Gastrocnemius medialis (tissue), 4 donors: ENCODE data around the gene TMEM50B. TPM values are rescaled to one million over a fixed set of nuclear protein-coding genes. Genes with fewer than 3 reads are reported as not detected.

Experiments used
- ATAC-seq, 2 donors: fragments of 150-250 bp; one replicate each; pipeline ENCODE4 v1.9.1; 2016
- DNase-seq, 2 donors: peaks; one replicate each; pipeline ENCODE4 v3.0.0-alpha.2; 2019
- H3K27ac ChIP-seq, 4 donors: fragments of 200-600 bp; sonication (generic); 1 replicate in 1 of 4; 2 replicates in 3 of 4; pipeline ENCODE4 v1.5.1; 2016 to 2018; ENCODE audit warnings: mild to moderate bottlenecking in 2 of 4, moderate library complexity in 1 of 4
- H3K27me3 ChIP-seq, 3 donors: fragments of 200-600 bp; sonication (generic) in 2 of 3; 1 replicate in 1 of 3; 2 replicates in 2 of 3; pipeline versions ENCODE4 v1.5.1 to v1.6.0; 2016 to 2019; ENCODE audit warnings: mild to moderate bottlenecking in 1 of 3, moderate library complexity in 1 of 3
- H3K36me3 ChIP-seq, 2 donors: fragments of 200-600 bp; sonication (generic) in 1 of 2; one replicate each; pipeline ENCODE4 v1.5.1; 2017 to 2018
- H3K4me1 ChIP-seq, 2 donors: fragments of 200-600 bp; sonication (generic) in 1 of 2; one replicate each; pipeline ENCODE4 v1.5.1; 2016 to 2017; ENCODE audit warnings: mild to moderate bottlenecking in 2 of 2
- H3K4me3 ChIP-seq, 4 donors: fragments of 200-600 bp; sonication (generic) in 3 of 4; 1 replicate in 1 of 4; 2 replicates in 3 of 4; pipeline ENCODE4 v1.5.1; 2016 to 2019; ENCODE audit warnings: mild to moderate bottlenecking in 2 of 4
- H3K9me3 ChIP-seq, 3 donors: fragments of 200-600 bp; sonication (generic) in 2 of 3; 1 replicate in 1 of 3; 2 replicates in 2 of 3; pipeline ENCODE4 v1.5.1; 2016 to 2019
- CTCF ChIP-seq, 5 experiments: fragments of 450-650 bp in 3 of 5; fragments of 200-600 bp in 2 of 5; sonication (generic) in 2 of 5; IDR thresholded peaks in 4 of 5; conservative IDR thresholded peaks in 1 of 5; 1 replicate in 4 of 5; 2 replicates in 1 of 5; pipeline ENCODE4 v1.5.1; 2016 to 2019; ENCODE audit warnings: antibody characterized with exemption in 5 of 5, mild to moderate bottlenecking in 3 of 5, moderate library complexity in 3 of 5
- POLR2A ChIP-seq, 2 donors: fragments of 450-650 bp; IDR thresholded peaks; one replicate each; pipeline ENCODE4 v1.6.1; 2017; ENCODE audit warnings: antibody characterized with exemption in 2 of 2, mild to moderate bottlenecking in 2 of 2, moderate library complexity in 2 of 2
- in situ Hi-C, 4 donors: fragments of 200-750 bp; cut with MboI; loops; one replicate each; pipeline versions ENCODE4 v1.15.0 to v1.8.0; 2017; ENCODE audit warnings: low sequenced_read_pairs in 4 of 4
- intact Hi-C: fragments of 100-400 bp; cut with DNase I; formaldehyde crosslinking; loops from one replicate; pipeline ENCODE4 v1.15.1; 2023; ENCODE audit warnings: low total_unique reads
- total RNA-seq, 4 donors: library from RNA; depleted of rRNA; stranded (reverse); fragments of >200 nt; gene quantifications; one replicate each; pipeline versions ENCODE4 v1.1.0 to v1.2.3, GENCODE V29; 2016

Gene TMEM50B
- total RNA-seq = 10 to 100 TPM; 33.2 to 47.1 (median 44.6) TPM

GRCh38 chr21:33479679-33480480 lies at the start of gene TMEM50B:
TSS of gene TMEM50B (minus strand) at chr21:33479974. CDS start at chr21:33468885, 11,089 bp downstream.
- Histone ChIP-seq H3K36me3 (no peaks in the 10 kb centered on the region), H3K9me3 (no peaks in the 10 kb centered on the region), H3K4me1 (peaks cover 13 to 14% of the 10 kb centered on the region in 2 donors), H3K27ac (peak within 1 kb of the TSS; percentile 88 to 98 (median 94)), H3K27me3 (no peaks in the 10 kb centered on the region), H3K4me3 (peak within 1 kb of the TSS; percentile 74 to 99 (median 88))
- TF ChIP-seq CTCF (IDR thresholded peaks at IDR 0.05 in 4 of 5, conservative IDR thresholded peaks at IDR 0.05 in 1 of 5) = peak; percentile 44 to 68 (median 52)
- peak; percentile 94 to 97 for TF ChIP-seq POLR2A (IDR thresholded peaks at IDR 0.05)
- DNase-seq = peak; percentile 94 to 95
- peak; percentile 90 to 91 for ATAC-seq
- in situ Hi-C loops = no loop called here
- intact Hi-C loops = loop anchor here (1.0 kb wide), 2 partner anchors 11 to 63 kb away; partner anchors contain the start of genes DNAJC28 and SON

DNA sequence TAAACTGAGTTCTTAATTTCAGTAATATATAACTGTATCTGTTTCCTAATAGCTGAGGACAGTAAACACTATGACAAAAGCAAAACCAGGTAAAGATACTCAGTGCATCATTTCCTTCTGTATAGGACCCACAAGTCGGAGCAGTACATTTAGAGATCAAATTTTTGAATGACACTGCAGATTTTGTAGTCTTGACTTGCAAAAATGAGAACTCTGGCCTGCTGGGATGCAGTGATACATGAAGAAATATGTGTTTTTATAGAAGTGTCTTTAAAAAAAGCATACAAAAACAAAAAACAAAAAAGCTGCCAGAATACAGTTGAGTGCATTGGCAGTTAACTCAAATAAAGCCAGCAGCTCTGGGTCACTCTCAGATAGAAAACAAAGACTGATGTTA lies 43.2 kb upstream of the TMEM50B start:
- peaks cover 0 to 63% of the 10 kb centered on the region in 2 donors for H3K36me3 ChIP-seq
- no peak overlapping the region for H3K4me3 ChIP-seq
- no peak for ATAC-seq
- H3K9me3 ChIP-seq = no peaks in the 10 kb centered on the region
- DNase-seq = no peak
- H3K4me1 ChIP-seq = no peaks in the 10 kb centered on the region
- no peaks in the 10 kb centered on the region for H3K27me3 ChIP-seq
- in situ Hi-C loops (loop anchor here in 1 of 4 donors (25.0 kb wide), 1 partner anchor 111 kb away; the partner anchor contains the start of gene IFNGR2), intact Hi-C loops (no loop called here)
- no peak overlapping the region for H3K27ac ChIP-seq
- TF ChIP-seq POLR2A (IDR thresholded peaks at IDR 0.05) (no peak), CTCF (IDR thresholded peaks at IDR 0.05 in 4 of 5, conservative IDR thresholded peaks at IDR 0.05 in 1 of 5) (no peak)

GRCh38 chr21:33522297-33522952 lies 42.7 kb upstream of the TMEM50B start:
- in situ Hi-C loops = loop anchor here in 1 of 4 donors (25.0 kb wide), 1 partner anchor 110 kb away; the partner anchor contains the start of gene IFNGR2
- H3K36me3 ChIP-seq = peaks cover 0 to 63% of the 10 kb centered on the region in 2 donors

DNA sequence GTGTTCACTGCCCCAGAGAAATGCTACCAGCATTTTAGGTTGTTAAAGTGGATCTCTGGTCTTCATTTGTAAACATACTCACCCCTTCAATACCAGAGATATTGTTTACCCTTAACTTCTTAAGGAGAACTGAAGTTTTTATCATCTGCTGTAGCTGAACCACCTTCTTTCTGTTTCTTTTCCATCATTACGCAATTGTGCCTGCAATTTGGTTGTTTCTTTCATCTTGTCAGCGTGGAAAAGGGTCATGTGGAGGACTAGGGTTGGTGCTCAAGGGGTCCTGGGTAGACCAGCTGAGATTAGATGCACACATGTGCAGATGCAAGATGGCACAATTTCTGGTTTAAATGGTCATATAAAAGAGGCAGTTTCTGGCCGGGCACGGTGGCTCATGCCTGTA lies 39.1 kb upstream of the TMEM50B start:
- in situ Hi-C loops (loop anchor here in 1 of 4 donors (25.0 kb wide), 1 partner anchor 107 kb away; the partner anchor contains the start of gene IFNGR2), intact Hi-C loops (no loop called here)

More at GRCh38 chr21:33522297-33522952, 42.7 kb upstream of the TMEM50B start:
- Histone ChIP-seq H3K4me1 (no peaks in the 10 kb centered on the region), H3K27me3 (no peaks in the 10 kb centered on the region), H3K9me3 (no peaks in the 10 kb centered on the region), H3K4me3 (no peak overlapping the region), H3K27ac (no peak overlapping the region)
- no peak for TF ChIP-seq CTCF (IDR thresholded peaks at IDR 0.05 in 4 of 5, conservative IDR thresholded peaks at IDR 0.05 in 1 of 5)
- no peak for TF ChIP-seq POLR2A (IDR thresholded peaks at IDR 0.05)
- DNase-seq = no peak
- intact Hi-C loops = no loop called here
- no peak for ATAC-seq

More for the DNA sequence above, 39.1 kb upstream of the TMEM50B start:
- Histone ChIP-seq H3K27ac (no peak overlapping the region), H3K9me3 (no peaks in the 10 kb centered on the region), H3K4me3 (no peak overlapping the region), H3K27me3 (no peaks in the 10 kb centered on the region), H3K4me1 (no peaks in the 10 kb centered on the region), H3K36me3 (peaks cover 0 to 72% of the 10 kb centered on the region in 2 donors)
- TF ChIP-seq POLR2A (IDR thresholded peaks at IDR 0.05) (no peak), CTCF (IDR thresholded peaks at IDR 0.05 in 4 of 5, conservative IDR thresholded peaks at IDR 0.05 in 1 of 5) (no peak)
- ATAC-seq = no peak
- no peak for DNase-seq
